GM18870 (cell line): ENCODE results near the gene C7.

Source experiments
- ATAC-seq: cut with Tn5 transposase; IDR thresholded peaks from one replicate; pipeline ENCODE4 v1.9.1; 2021; ENCODE audit warnings: moderate library complexity; ENCODE audit not compliant: unreplicated experiment

C7 gene

DNA sequence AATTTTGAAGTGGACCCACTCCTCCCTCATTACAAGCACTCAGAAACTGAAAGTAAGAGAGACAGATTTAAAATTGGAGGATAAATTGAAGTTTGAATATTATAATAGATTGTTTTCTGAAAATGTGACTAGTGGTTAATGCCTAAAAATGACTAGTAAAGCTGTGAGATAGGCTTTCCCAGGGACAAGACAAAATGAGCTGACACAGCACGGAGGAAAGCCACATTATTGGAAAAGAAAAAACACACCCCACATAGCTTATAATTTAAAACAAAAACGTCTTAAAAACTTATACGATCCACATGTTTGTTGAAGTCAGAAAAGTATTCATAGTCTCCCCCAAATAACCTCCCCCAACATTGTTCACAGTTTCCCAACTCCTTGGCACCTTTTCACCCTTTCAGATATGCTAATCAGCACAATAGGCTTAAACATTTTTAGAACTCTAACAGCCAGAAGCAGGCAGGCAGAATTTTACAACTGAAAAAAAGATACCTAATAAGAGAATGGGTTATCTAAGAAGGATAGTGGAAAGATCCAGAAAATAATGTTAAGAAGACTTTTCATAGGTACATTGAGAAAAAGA lies 6.1 kb downstream of the C7 start:
- no peak for ATAC-seq

DNA sequence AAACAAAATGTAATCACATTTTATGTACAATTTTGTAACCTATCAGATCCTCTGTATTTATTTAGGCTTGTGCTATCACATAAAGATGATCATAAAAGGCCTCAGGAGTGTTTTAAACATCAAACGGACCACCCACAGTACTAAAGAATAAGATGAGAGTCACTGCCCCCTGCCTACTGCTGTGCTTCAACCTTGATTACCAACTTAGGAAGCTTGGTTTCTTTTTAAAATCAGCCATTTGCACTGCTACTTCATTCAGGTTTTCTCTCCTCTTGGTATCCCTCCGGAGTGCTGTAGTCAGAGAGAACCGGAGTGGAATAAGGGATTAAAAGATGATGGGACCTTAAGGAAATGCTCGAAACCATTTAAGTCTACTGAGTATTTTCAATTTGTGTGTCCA lies 6.9 kb downstream of the C7 start:
- ATAC-seq, result no peak

DNA sequence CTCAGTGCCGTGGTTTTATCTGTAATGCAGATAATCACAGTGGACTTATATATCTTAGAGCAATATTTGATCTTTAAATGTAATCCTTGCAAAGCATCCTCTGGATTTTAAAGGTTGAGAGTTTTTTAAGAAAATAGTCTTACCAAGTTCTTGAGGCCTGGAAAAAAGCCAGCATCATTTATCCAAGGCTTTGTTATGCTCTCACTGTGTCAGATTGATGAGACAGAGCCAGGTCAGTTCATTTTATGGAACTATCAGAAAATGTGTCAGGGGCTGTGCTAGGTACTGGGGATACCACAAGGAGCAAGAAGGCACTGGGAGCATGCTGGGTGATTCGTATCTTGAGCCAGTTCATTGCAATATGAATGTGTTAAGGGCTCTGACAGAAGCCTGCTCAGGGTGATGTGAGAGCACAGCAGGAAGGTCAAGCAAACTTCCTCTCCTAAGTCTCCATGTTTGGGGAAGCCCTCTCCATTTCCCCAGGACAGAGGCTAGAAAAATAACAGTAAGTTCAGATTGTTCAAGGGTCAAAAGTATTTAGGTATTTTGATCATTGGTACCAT lies 19.7 kb downstream of the C7 start:
- no peak for ATAC-seq

DNA sequence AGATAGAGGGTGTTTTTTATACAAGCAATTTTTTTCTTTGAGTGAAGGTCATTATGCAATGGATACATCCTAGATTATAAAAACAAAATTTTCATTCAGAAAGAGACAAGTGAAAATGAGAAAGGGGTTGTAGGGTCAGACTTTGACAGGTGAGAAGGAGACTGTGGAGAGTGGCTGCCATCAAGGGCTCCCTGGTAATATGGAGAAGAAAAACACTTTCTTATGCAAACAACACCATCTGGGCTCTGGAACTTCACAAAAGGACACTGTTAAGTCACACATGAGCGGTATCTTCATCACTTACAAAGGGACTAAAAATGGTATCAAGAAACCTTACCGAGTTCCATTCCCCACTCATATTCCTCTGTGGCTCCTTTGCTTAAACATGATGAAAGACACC lies 23.5 kb downstream of the C7 start:
- no peak for ATAC-seq

DNA sequence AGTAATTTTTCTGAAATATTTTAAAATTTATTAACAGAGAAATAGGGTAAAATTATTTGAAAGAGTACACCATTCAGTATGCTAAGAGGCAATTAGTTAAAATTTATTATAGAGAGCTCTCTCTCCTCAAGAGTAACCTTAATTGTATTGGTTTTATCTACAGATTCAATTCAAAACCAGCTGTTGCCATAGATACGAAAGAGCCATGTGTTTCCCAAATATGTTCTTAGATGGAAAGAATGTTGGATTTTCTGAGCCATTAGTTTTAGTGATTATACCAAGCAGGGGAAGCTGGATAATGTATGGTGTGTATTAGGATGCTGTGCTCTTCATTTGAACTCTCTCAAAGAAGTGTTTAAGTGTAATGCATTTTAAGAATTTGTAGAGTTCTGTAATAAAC lies 27.8 kb downstream of the C7 start:
- ATAC-seq, result no peak

DNA sequence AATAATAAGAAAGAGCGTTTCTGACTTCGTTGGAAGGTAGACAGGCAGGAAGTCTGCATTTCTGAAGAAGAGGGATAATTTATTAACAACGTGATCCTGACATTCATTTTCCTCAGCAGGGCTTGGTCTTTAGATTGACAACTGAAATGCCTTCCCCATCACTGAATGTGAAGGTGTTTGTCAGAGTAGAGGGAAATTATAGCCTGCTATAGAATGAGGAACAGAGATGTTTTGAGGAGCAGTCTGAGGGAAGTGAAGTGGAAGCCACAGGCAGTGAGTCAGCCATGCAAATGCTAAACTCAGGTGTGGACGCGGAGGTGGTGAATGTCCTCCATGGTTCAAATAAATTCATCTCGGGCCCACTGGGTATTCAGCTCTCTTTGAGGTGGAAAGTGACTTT lies 30.5 kb downstream of the C7 start:
- no peak for ATAC-seq

DNA sequence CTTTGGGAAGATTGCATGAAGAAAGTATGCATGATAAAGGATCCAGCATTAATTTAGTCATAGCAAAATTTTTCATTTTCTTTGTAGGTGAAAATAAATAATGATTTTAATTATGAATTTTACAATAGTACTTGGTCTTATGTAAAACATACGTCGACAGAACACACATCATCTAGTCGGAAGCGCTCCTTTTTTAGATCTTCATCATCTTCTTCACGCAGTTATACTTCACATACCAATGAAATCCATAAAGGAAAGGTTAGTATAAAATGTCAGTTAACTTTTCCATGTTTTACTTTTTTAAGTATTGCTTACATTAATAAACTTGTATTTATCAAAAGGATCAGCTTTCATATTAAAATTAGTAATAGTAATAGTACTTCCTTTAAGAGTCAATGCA lies 35.8 kb downstream of the C7 start:
- ATAC-seq, result no peak

DNA sequence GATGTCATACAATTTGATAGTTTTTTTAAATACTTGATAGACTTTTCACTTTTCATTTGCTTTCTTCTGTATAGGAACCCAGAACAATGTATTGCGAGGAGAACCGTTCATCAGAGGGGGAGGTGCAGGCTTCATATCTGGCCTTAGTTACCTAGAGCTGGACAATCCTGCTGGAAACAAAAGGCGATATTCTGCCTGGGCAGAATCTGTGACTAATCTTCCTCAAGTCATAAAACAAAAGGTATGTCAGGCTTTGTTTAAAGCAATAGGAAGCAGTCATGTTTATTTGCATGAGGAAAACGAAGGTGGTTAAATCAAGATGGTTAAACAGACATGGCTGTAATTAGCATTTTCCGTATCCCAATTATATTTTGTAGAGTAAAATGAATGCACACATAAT lies 46.0 kb downstream of the C7 start:
- ATAC-seq, result no peak

DNA sequence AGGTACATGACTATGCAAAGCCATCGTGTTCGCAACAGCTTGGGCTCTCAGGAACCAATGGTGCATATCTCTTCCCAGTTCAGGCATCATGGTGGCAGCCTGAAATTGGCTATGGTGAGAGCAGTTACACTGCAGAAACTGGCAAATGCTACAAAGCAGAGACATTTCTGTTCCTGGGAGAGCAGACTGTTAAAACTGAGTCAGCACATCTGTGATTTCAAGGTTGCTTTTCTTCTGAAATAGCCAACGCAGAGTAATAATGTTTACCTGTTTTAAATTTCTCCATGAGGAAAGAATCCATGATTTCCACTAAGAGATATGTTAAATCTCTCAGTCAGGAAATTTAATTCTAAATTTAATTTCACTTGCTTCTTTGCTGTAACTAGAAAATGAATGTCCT lies 47.8 kb downstream of the C7 start:
- ATAC-seq, result no peak

DNA sequence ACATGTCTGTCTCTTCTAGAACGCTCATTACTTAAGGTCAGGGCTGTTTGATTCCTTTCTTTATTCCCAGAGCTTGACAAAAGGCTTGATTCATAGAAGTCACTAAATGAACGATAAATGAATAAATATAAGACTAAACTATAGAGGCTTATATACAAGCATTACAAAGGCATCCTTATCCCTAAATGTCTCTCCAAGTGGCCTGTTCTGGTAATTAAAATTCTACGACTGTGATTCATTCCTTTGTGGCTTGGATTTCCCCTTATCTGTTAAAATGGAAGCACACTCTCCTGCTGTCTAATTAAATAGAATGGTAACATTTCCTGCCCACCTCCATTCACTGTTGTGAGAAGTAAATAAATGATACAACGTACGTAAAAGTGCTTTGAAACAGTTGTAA lies 49.5 kb downstream of the C7 start:
- no peak for ATAC-seq

DNA sequence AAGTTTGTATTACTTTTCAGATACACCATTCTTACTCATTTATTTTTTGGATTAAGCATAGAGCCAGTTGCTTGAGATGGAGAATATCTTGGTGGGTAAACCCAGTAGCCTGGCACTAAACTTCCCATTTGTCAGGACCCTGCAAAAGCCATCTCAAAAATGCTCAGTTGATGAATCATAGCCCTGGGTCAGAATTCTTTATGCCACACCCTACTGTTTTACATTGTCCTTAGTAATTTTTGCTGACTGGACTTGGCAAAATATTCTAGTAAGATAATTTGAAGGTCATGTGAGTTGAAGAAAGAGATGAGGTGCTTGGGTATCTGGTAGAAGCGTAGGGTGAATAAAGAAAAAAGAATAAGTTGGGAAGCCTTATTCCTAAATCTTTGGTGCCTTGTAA lies 50.7 kb downstream of the C7 start:
- no peak for ATAC-seq

DNA sequence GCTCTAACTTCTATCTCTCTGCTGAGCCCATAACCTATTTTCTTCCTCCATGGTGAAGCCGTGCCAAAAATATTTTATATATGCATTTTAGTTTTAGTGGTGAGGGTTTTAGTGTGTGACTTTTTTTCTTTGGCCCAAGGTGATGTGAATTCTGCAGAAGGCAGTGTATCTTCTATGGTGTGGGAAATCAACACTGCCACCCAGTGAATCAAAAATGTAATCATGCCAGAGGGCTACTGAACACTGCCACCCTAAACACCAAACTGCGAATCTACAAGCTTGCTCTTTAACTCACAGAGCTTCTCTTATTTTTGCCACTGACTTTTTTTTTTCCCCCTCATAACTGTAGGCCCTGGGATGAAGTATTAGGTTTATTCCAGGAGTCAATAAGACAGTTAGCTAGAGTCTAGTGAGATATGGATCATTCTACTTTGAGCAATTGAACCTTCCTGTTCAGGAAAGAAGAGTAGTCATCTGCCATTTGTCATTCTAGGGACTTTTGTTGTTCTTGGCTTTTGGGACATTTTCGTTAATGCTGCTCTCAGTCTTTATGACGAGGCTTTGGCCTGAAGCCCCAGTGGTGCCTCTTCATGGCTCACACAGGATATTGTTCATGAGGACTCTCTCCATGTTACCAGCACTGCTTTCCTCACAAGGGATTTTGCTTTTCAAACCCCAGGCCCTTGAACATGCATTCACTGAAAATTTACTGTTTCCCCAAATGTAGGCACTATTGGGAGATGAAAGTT lies 53.1 kb downstream of the C7 start:
- no peak for ATAC-seq

DNA sequence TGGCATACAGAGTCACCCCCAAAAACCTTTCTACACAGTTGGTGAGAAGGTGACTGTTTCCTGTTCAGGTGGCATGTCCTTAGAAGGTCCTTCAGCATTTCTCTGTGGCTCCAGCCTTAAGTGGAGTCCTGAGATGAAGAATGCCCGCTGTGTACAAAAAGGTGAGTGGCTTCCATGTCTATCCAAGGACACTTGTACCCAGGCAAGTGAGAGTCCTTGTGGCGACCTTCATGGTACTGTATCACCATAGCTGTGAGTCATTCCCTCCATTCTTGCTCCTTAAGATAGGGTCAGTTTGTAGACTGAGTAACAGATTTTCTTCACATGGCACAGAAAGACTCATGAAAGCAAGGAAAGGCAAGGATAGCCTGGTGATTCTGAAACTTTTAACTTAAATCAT lies 63.1 kb downstream of the C7 start:
- ATAC-seq, result no peak

DNA sequence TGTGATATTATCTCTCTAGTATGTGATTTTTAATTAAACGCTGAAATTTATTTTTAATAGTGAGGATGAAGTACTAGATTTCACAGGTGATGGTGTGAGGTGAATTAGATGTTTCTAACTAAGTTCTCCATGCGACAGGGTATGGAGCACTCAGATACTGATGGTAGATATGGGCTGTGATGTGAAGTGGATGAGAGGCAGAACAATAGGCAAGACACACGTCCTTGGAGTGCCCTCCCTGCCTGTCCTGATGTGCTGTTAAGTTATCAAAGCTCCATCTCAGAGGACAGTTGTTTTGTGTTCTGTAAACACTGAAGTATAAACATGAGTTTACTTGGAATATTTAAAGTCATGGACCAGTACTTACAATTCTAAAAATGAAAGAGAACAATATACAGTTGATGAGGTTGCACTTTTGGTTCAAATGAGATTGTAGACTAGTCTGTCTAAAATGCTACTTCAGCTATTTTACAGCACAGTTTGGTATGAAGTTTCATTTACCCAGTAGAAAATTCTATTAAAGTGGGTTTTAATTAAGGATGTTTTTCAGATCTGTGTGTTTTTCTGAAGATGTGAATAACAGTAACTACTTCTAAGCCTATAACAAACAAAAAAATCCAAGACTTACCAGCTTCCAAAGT lies 64.2 kb downstream of the C7 start:
- no peak for ATAC-seq

DNA sequence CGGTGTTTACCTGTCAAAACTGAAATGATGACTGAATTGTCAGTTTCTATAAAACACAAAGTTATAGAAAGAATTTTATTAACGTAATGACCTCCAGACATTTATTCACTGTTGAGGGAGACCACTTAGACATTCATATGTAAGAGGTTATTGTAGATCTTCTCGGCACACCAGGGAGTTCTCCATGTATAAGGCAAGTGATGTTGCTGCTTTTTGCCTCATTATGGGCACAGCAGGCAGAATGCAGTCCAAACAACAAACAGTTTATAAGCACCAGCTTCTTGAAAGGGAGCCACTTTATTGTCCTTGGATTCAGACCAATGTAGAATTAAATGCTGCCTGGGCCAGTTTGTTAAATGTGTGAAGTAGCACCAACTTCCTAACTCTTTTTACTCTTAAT lies 66.7 kb downstream of the C7 start:
- ATAC-seq, result no peak

DNA sequence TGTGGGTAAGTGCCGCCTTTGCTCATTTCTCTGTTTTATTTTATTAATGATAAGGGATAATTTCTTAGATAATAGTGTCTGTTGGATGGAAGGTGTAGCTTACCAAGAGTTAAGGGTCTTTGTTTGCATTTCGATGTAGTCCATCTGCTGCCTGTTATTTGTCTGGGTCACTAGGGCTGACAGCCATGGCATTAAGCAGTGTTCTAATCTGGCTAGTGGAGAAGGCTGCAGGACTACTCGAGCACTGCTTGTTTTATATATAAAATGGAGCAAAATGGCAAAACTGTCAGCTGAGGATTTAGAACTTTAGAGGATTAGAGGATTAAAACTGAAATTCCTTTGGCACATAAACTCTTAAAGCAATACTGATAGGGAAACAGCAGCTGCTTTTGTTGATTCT lies 67.5 kb downstream of the C7 start:
- ATAC-seq, result no peak

DNA sequence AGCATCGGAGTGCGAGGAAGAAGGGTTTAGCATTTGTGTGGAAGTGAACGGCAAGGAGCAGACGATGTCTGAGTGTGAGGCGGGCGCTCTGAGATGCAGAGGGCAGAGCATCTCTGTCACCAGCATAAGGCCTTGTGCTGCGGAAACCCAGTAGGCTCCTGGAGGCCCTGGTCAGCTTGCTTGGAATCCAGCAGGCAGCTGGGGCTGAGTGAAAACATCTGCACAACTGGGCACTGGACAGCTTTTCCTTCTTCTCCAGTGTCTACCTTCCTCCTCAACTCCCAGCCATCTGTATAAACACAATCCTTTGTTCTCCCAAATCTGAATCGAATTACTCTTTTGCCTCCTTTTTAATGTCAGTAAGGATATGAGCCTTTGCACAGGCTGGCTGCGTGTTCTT lies 72.1 kb downstream of the C7 start:
- no peak for ATAC-seq

DNA sequence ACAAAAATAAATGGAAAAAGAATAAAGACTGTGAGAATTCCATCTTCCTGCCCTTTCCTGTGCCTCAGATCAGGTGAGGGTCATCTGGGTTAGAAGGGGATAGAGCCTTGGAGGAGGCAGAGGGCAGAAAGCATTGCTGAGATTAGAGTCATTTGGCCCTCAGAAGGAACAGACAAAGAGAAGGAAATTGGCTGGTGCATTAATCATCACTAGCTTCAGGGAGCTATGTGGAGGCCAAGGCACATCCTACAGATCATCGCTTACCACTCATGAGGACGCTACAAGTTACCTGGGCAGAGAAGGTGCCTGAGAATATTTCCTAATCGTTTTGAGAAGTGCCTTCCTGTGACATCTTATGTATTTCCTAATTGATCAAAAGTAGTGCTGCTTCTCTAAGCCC lies 74.5 kb downstream of the C7 start:
- no peak for ATAC-seq

DNA sequence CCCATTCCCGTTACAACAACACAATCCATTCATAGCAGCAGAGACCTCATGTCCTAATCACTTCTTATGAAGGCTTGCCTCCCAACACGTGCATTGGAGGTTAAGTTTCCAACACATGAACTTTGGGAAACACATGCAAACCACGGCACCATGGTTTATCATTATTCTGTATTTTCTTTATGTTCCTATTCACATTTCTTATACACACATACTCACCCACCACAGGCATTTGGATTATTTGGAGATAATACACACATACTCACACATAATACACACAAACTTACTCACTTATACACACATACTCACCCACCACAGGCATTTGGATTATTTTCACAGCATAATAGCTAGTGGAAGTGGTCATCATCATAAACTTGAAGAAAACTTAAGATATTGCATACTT lies 75.6 kb downstream of the C7 start:
- ATAC-seq, result no peak

DNA sequence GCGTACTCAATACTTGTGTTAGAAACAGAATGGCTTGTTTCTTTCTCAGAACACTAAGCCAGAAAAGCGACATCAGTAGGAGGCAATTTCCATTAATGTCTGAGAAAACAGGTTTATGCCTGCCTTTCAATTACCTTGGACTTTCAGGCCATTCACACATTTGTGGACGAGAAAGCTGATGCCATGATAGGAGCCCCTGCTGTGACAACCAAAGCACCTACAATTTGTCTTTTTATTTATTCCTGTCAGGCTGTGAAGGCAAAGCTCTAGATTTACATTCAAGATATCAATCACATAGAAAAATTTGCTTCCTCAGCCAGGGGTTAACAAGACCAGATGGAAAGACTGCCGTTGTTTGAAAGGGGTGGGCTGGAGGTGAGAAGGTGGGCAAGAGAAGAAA lies 76.2 kb downstream of the C7 start:
- ATAC-seq, result no peak

DNA sequence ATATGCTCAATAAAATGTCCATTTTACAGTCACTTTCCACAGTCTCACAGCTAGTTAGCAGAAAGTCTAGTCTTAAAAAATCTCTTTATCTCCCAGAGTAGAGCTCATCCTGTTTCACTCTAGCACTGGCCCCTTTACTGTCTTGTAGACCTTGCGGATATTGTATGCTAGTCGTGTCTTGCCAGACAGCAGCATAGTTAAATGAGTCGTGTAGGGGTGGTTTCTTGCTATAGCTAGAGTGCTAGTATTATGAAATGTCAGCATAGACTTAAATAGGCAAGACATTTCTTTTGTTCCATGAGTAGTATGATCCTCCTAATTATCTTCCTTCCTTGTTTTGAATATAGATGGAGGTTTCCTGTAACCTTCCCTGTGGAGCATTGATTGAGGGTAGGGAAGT lies 77.4 kb downstream of the C7 start:
- no peak for ATAC-seq

DNA sequence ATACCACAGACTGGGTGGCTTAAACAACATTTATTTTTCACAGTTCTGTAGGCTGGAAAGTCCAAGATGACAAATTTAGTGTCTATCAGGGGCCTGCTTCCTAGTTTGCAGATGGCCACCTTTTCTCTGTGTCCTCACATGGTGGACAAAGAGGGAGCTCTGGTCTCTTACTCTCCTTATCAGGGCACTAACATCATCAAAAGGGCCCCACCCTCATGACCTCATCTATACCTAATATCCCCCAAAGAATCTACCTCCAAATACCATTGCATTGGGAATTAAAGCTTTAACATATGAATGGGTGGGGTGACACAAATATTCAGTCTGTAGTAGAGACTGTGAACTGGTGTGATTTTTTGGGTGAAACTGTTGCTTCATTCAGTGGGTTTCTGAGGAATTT lies 78.1 kb downstream of the C7 start:
- ATAC-seq, result no peak
